HG03280 (cell line): ENCODE results near the gene C16orf90.
"Not testable (repeated sequence)": the region's sequence is repeated elsewhere in the genome, so short reads cannot be mapped to it uniquely, and the experiment has no call there.

Source experiments
- ATAC-seq: cut with Tn5 transposase; IDR thresholded peaks from one replicate; pipeline ENCODE4 v1.9.1; 2021; ENCODE audit warnings: mild to moderate bottlenecking, moderate library complexity; ENCODE audit not compliant: unreplicated experiment

Gene C16orf90, protein sequence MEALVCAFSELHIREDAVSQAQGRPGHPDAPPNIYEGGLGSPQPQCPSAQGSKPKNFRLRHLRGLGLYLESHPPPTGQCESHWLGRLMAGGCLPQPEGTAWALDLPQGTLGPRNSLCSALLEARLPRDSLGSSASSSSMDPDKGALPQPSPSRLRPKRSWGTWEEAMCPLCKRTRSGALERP

DNA sequence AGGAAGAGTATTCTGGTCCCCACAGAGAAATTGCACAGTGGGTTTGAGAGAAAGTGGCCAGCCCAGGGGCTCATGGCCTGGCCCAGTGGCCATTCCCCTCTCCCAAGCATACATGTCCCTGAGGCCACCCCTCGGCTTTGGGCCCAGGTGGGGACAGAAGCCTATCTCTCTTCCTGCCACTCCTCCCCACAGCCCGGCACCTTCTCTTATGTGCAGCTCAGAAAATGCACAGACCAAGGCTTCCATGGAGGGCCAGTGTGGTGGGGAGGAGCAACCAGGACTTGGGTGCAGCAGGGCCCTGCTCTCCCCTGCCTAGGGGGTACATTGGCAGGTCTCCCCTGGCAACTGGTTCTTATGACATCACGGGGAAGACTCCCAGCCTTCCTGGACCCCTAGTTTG, at the start of gene C16orf90:
Gene C16orf90, minus strand, starts transcription at position 314 of the 400 bp plus-strand sequence. Its CDS starts 68 bp downstream, at position 246.
- no peak for ATAC-seq

DNA sequence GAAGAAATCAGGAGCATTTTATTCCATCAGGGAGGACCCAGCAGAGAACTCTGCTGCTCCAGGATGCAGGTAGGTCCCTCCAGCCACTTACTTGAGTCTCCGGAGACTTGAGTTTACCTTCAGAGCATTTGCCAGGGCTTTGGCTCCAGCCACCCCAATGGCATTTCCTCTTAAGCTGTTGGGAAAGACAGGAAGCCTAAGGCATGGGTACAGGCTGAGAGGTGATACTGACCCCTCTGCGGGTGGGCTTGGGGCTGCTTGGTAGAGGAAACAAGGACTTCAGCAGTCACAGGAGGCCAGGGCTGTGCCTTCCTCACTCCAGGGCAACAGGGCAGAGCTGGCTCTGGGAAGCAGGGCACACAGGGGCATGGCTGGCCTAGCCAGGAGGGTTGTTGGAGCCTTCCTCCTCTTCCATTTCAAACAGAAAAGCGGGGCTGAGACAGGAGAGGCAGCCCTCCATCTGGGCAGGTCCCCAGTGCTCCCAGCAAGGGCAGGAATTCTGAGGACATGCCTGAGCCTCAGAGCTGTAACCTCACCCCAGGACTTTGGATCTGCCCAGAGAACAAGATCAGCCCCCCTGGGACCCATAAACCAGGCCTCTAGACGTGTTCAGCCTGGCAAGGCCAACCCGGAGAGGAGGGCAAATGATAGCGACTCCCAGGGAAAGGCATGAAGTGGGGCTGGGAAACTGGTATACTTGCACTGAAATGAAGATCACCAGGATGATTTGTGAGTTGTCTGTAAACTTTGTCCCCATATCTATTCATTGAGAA, 47.5 kb upstream of the C16orf90 start:
- ATAC-seq = no peak

DNA sequence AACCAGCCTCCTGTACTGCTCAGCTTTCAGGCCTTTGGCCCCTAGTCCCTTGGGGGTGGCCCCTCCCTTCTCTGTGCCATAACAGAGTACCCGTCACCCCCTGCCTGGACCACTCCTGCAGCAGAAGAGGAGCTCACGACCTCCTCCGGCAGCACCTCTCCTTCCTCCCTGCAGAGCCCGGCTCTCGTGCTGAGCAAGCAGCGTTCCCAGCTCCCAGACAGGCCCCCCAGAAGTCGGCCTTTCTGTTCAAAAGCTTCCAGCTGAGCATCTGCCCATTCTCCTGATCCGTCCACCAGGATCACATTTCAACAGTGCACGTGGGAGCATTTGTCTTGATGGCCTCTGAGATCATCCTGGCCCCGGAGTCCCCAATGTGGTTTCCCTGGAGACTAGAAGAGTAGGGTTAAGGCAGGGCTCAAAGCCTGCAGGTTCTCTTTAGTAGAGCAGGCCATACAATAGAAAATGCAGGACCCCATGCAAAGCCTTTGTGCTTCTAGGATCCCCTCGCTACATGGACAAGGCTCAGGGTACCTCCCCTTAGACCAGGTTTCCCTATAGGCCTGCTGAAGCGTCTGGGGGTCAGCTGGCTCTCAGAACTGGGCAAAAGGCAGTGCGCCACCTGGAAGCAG, 46.4 kb upstream of the C16orf90 start:
- ATAC-seq = no peak

DNA sequence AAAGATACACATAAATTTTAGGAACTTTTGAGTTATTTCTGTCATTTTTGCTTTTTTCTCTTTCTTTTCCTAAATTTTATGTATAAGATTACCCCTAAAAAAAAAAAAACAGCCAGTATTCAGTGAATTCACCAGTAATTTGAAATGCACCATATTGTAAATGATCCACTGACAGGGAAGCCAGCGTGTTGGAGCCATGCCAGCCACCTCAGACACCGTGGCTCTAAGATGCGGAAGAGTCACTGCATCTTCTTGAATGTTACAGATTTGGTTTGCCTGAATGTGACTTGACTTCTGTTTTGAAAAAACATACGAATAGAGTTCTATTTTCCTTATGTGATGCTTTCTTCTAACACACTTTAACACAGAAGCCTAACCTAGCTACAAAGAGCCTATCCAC, 42.9 kb upstream of the C16orf90 start:
- ATAC-seq = no peak

DNA sequence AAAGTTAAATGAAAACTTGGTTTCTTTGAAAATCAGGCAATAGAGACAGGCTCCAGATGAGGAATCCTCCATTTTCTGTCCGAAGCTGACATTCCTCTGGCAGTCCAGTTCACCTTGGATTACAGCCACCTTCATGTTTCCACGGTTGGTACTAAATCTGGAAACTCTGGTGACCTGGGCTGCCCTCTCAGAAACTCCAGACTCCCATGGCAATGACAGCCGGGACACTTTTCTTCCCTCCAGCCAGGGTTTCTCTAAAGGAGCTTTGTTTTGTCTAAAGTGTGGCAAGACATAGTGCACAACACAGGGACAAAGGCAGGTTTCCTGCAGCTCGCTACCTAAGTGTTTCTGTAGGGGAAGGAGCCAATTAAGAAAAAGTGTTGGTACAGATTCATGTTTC, 41.6 kb upstream of the C16orf90 start:
- no peak for ATAC-seq

DNA sequence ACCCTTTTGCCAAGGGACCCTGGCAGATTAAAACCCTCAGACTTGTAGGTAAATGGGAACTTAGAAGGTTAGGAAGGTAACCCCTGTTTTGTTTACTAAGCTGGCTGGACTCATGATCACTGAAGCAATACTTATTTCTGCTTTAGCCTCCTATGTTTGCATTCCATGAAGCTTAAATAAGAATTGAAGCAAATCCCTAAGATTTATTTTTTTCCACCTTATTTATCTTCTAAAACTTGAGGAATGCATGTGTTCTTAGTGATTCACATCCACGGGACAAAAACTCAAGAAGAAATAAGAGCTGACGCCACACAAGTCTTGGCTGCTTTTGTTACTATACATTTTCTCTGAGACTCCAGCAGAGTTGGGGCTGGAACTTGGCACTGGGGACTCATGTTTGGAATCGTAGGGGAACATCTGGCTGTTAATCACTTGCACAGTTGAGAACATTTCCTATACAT, 41.0 kb upstream of the C16orf90 start:
- ATAC-seq = no peak

DNA sequence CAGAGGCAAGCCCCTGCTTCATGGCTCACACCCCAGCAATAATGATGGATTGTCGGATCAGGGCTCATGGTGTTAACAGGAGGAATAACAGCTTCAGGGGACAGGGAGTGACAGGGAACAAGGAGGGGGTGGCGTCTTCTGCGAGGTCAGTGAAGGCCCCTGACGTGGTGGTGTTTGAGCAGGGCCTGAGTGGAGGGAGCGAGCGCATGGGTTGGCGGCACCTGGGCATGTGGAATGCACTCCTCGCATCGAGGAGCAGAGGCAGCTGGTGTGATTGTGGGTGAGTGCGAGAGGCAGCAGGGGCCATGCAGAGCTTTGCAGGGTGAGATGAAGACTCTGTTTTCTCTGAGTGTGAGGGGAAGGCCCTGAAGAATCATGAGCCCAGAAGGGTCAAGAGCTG, 38.8 kb upstream of the C16orf90 start:
- no peak for ATAC-seq

DNA sequence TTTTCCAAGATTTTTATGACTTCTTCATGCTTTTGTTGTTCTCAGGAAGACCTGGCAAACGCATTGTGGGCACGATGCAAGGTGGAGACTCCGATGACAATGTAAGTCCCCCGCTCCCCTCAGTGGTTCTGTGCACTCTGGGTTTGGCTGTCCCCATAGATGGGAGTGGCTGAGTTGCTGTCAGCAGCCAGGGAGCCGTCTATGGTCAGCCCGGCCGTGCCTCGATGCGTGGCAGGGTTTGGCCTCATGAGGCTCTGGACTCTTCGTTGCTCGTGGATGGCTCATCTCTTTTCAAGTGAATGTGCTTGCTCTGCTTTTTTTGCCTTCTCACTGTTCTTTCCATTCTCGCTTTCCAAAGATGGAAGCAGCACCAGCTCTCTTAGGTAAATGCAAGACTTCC, 37.5 kb upstream of the C16orf90 start:
- no peak for ATAC-seq

DNA sequence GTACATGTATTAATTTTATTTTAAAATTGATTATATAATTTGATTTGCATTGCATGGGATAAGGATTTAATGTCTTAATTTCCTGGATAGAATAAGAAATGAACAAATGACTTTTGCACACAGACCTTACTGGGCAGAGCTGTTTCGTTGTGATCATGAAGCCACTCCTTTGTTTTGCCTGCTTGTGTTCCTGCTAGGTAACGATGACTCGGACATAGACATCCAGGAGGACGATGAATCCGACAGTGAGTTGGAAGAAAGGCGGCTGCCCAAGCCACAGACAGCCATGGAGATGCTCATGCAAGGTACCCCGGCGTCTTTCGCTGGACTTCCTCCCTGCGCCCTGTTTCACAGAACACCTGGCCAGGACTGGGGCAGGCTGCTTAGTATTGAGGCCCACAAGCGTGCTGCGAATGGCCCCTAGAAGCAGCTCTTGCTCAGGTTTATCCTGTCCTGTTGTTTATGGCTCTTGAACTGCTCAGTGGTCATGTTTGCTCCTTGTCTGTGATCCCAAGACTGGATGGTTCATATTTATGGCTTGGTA, 35.2 kb upstream of the C16orf90 start:
- no peak for ATAC-seq

DNA sequence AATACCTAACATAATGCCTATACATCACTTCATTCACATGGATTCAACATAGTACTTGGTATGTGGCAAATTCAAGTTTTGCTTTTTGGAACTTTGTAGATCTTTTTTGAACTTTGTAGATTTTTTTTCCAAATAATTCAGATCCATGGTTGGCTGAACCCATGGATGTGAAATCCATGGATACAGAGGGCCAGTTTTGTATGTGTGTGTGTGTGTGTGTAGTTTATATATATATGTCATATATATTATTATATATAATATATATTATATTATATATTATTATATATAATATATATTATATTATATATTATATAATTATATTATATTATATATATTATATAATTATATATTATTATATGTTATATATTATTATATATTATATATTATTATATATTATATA, 33.9 kb upstream of the C16orf90 start:
- ATAC-seq = no peak

DNA sequence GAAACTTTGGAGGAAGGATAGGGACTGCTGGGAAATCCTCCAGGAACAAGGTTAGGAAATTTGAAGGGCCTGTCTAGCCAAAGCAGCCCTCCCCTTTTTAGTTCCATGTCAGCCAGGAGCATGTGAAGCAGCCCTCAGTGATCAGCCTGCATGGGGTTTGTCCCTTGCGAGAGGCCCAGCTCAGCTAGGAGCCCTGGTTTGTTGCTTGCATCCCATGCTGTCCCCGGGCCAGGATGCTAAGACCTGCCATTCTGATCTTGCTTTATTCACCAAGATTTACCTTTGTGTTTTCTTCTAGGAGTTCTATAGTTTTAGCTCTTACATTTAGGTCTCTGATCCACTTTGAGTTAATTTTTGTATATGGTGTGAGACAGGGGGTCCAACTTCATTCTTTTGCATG, 33.1 kb upstream of the C16orf90 start:
- ATAC-seq = no peak

DNA sequence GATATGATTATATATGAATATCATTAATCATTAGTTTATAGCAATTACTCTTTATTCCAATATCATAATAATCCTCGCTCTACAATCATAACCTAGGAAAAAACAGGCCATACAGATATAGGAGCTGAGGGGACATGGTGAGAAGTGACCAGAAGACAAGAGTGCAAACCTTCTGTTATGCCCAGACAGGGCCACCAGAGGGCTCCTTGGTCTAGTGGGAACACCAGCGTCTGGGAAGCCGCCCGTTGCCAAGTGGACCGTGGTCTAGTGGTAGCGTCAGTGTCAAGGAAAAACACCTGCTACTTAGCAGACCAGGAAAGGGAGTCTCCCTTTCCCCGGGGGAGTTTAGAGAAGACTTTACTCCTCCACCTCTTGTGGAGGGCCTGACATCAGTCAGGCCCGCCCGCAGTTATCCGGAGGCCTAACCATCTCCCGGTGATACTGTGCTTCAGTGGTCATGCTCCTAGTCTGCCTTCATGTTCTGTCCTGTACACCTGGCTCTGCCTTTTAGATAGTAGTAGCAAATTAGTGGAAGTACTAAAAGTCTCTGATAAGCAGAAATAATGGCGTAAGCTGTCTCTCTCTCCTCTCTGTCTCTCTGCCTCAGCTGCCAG, 32.0 kb upstream of the C16orf90 start:
- not testable (repeated sequence) for ATAC-seq

DNA sequence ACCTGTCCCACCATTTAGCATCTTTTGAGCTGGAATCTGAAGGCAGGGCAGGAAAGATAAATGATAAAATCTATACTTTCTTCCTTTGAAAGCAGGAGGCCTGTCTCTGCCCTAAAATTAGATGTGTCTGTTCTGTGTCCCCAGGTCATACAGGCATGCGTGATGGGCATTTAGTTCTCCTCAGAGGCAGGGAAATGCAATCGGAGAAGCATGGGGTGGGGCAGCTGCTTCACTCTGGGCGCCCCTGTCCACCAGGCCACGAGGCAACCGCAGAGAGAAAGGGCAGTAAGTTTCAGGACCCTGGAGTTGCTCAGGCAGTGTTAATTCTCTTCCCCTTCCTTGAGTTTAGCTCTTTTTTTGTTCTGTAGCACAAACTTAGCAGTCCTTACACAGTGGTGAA, 30.7 kb upstream of the C16orf90 start:
- no peak for ATAC-seq

DNA sequence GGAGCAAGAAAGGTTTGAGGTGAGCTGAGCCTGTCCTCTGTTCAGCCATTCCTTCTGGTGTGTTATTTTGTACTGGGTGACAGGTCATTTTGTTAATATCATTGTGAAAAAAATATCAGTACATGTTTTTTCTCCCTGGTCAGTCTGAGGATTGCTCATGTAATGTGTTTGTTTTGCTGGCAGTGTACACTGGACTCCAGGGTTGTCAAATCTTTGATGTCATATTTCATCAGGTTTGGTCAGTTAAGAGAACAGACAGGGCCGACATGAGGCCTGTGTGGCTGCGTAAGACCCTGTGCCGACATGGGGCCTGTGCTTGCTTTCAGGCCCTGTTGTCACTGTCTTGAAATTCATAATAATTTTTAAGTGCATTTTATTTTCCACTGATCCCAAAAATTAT, 28.0 kb upstream of the C16orf90 start:
- no peak for ATAC-seq

DNA sequence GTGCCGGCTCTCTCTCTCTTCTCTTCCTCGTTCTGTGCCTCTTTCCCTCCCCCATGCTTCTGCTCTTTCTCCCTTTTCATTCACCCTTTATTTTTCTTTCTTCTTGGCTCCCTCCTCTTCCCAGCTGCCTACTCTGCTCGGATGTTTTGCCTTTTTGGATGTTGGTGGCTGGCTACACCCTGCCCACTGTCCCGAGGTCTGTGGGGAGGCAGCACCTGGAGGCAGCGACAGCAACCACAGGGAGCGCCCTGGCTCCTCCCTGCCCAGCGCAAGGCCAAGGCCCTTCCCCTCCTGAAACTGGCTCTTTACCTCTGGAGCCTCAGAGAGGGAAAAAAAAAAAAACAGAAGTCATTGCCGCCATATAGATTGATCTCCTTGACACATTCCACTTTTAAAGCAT, 25.6 kb upstream of the C16orf90 start:
- ATAC-seq = no peak

DNA sequence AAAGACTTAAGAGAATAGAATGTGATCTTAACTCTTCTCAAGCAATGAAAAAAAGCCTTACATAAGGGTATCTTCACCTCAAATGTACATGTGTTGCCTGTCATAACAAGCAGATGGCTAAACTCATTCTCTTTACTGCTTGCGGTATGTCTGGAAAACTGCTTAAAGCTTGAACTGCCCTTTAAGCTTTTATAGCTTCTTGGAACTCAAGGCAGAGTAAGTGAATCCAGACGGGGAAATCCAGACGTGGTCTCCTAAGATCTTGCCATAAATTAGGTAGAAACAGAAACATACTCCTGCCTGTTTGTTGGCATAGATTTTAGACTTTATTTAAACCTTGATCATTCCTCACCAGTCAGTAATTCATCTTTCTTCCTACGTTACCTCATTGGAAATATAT, 25.1 kb upstream of the C16orf90 start:
- no peak for ATAC-seq

DNA sequence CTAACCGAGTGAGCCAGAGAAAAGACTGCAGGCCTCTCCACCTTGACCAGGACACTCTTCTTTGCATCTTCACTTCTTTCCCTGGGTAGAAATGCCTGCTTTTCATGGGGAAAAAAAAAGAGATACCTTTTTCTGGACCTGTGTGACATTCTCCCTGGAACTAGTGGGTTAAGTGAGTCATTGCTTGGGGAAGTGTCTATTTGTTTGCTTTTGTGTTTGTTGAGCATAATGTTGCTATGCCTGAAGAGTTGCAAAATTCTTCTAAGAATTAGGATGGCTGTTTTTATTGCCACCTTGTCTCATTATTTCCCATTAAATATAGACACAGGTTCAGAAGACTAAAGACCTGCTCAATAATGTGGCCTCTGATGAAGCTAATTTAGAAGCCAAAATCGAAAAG, 24.3 kb upstream of the C16orf90 start:
- ATAC-seq = no peak

DNA sequence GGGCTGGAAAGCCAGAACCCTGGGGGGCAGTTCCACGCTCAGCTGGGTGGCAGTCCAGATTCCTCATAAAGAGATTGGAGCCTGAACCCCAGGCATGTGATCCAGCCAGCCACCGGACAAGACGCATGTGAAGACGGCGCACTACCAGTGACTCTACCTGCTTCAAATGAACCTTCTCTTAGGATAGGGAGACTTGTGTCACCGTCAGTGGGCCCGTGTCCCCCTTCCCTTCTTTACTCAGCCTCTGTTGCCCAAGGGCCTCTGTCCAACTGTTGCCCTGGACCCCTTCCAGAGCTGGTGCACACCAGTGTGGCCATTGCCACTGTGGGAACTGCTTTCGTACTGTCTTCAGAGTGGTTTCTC, 23.7 kb upstream of the C16orf90 start:
- no peak for ATAC-seq

DNA sequence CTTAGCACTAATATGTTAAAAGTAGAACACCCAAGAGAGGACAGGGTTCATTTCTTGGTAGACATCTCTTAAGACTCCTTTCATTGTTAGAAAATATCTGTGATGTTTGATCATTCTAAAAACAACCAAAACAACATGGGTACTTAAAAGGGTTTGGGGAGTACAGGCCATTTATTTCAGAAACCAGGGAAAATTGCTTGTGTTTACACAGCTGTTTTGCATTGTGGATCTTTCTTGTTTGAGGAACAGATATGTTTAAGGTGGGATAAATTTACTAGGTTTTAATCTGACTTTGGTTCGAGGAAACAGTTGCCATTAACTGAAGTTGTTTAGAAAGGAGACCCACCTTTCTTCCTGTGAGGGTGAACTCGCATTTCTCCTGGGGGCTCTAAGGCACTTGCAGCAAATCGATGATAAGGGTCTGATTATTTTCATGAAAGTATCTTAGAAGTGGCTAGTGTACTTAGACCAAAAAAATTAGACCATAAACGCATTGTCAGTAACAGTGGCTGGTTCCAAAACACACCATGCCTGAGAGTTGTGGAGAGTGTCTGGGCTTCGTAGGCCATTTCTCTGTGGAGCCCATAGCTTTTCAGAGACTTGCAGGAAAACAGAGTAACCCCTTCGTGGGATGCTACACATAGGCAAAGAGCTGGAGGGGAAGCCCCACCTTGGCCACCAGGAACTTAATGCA, 23.1 kb upstream of the C16orf90 start:
- ATAC-seq = no peak

DNA sequence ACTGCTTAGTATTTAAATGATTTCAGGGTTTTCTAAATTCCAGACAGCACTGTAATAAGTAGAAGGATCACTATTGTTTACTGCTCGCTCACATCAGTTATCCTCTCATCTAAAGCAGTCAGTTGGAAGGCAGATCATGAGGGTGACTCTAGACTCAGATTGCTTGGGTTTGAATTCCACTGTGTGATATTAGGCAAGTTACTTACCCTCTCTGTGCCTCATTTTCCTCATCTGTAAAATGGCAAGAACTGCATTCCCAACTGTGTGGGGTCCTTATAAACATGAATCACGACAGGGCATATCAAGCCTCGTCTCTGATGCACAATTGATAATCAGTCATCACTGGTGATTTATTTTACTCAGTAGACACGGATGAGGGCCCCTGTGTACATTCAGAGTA, 20.6 kb upstream of the C16orf90 start:
- no peak for ATAC-seq

DNA sequence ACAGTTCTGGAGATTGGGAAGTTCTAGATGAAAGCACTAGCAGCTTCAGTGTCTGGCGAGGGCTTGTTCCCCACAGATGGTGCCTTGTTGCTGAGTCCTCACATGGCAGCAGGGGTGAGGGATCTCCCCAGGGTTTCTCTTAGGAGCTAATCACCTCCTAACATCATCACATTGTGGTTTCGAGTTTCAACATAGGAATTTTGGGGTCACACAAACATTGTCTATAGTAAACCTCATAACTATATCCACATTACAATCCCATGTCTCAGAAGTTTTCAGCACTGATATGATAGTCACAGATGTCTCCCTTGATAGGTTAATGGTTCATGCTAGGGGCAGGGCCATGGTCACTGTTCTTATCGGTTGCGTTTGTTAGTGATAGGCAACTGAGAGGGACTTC, 19.3 kb upstream of the C16orf90 start:
- no peak for ATAC-seq
